CD4-positive, alpha-beta T cell treated with Interleukin-21 for 1 hour (primary cell): Measurements from ENCODE around the gene MX1.
"Not testable (repeated sequence)": the region's sequence is repeated elsewhere in the genome, so short reads cannot be mapped to it uniquely, and the experiment has no call there.

Source experiments
- DNase-seq: peaks from one replicate; pipeline ENCODE4 v3.0.0-alpha.2; 2020

MX1 gene

GRCh38 chr21:41410361-41410760, 15.7 kb upstream of the MX1 start:
- DNase-seq = no peak

- DNase-seq = no peak
Observed at GRCh38 chr21:41410767-41411448, 15.1 kb upstream of the MX1 start.

- peak; percentile 21 for DNase-seq
Observed at GRCh38 chr21:41411449-41412089, 14.5 kb upstream of the MX1 start.

GRCh38 chr21:41417505-41417904, 8.5 kb upstream of the MX1 start:
- not testable (repeated sequence) for DNase-seq

GRCh38 chr21:41418393-41418792, 7.6 kb upstream of the MX1 start:
- no peak for DNase-seq

GRCh38 chr21:41418956-41419680, 6.9 kb upstream of the MX1 start:
- no peak for DNase-seq

- DNase-seq = peak; percentile 71
Observed at GRCh38 chr21:41419921-41420862, 5.8 kb upstream of the MX1 start.

- DNase-seq = not testable (repeated sequence)
Observed at GRCh38 chr21:41420998-41421397, 5.0 kb upstream of the MX1 start.

- no peak for DNase-seq
Observed at GRCh38 chr21:41422546-41423304, 3.3 kb upstream of the MX1 start.

- DNase-seq = peak; percentile 23
Observed at GRCh38 chr21:41423305-41423636, 2.8 kb upstream of the MX1 start.

- no peak for DNase-seq
Observed at GRCh38 chr21:41425588-41425953, 468 bp upstream of the MX1 start.

- DNase-seq = no peak
Observed at GRCh38 chr21:41426676-41427404, 801 bp downstream of the MX1 start.

GRCh38 chr21:41427556-41427955, 1.5 kb downstream of the MX1 start:
- no peak for DNase-seq

GRCh38 chr21:41428311-41428710, 2.3 kb downstream of the MX1 start:
- no peak for DNase-seq

GRCh38 chr21:41428847-41429246, 2.8 kb downstream of the MX1 start:
- DNase-seq = no peak

- DNase-seq = no peak
Observed at GRCh38 chr21:41429305-41429704, 3.3 kb downstream of the MX1 start.

GRCh38 chr21:41429925-41430491, 4.0 kb downstream of the MX1 start:
- no peak for DNase-seq

GRCh38 chr21:41431788-41432548, 5.9 kb downstream of the MX1 start:
- no peak for DNase-seq

- DNase-seq = no peak
Observed at GRCh38 chr21:41432562-41433460, 6.8 kb downstream of the MX1 start.
